Fibroblast of the conjunctiva (primary cell): Measurements from ENCODE around the gene HYAL3.

ENCODE experiments used
- DNase-seq: peaks from one replicate; pipeline ENCODE4 v3.0.0-alpha.2; 2010; ENCODE audit warnings: low read depth

Gene HYAL3

GRCh38 chr3:50330330-50330729 lies 31.1 kb upstream of the HYAL3 start:
- DNase-seq, result no peak

- DNase-seq, result peak; percentile 93
Measured at GRCh38 chr3:50327943-50328691, 28.9 kb upstream of the HYAL3 start, which contains the start of gene TUSC2. Gene TUSC2 (minus strand): TSS chr3:50328223. CDS start chr3:50328099, 124 bp downstream.

- DNase-seq, result no peak
Measured at GRCh38 chr3:50327129-50327528, 27.9 kb upstream of the HYAL3 start.

GRCh38 chr3:50326182-50326541 lies 27.0 kb upstream of the HYAL3 start:
- DNase-seq, result no peak

GRCh38 chr3:50325497-50326181 lies 26.4 kb upstream of the HYAL3 start:
- DNase-seq, result no peak

GRCh38 chr3:50325113-50325480 lies 25.9 kb upstream of the HYAL3 start:
- DNase-seq, result no peak

GRCh38 chr3:50324351-50325112 lies 25.3 kb upstream of the HYAL3 start:
- DNase-seq, result peak; percentile 49

GRCh38 chr3:50323614-50324199 lies 24.5 kb upstream of the HYAL3 start:
- DNase-seq, result no peak

- DNase-seq, result no peak
Measured at GRCh38 chr3:50323092-50323600, 23.9 kb upstream of the HYAL3 start.

GRCh38 chr3:50322386-50323091 lies 23.3 kb upstream of the HYAL3 start, which contains the start of gene HYAL2:
Gene HYAL2 (minus strand): TSS chr3:50322745. CDS start chr3:50320489, 2,256 bp downstream.
- no peak for DNase-seq

- no peak for DNase-seq
Measured at GRCh38 chr3:50322115-50322385, 22.8 kb upstream of the HYAL3 start.

GRCh38 chr3:50321336-50322114 lies 22.3 kb upstream of the HYAL3 start:
- DNase-seq, result peak; percentile 70

GRCh38 chr3:50320853-50321335 lies 21.7 kb upstream of the HYAL3 start:
- DNase-seq, result peak; percentile 28

GRCh38 chr3:50319894-50320625 lies 20.9 kb upstream of the HYAL3 start:
- DNase-seq, result no peak

GRCh38 chr3:50319181-50319893 lies 20.1 kb upstream of the HYAL3 start:
- no peak for DNase-seq

- DNase-seq, result no peak
Measured at GRCh38 chr3:50318615-50319014, 19.4 kb upstream of the HYAL3 start.

GRCh38 chr3:50318163-50318562 lies 19.0 kb upstream of the HYAL3 start:
- DNase-seq, result no peak

GRCh38 chr3:50317300-50317699 lies 18.1 kb upstream of the HYAL3 start:
- no peak for DNase-seq

GRCh38 chr3:50316657-50317242 lies 17.5 kb upstream of the HYAL3 start:
- DNase-seq, result no peak
